ENCODE results near the gene RASGEF1C.

DNA sequence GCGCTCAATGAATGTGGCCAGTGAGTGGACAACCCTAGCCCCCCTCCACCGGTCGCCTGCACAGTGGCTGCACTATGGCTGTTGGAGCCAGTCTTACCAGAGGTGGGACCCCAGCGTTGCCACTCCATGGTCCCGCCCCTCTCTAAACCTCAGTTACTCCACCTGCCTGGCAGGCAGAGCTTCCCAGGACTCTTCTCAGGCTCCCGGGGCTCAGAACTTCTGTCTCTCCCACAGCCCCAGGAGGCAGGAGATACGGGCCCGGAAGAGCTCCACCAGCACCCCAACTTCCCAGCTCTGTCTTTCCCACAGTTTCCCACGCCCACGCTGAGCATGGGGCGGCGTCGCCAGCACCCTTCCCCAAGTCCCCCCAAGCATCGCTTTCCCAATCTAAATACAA lies 975 bp downstream of the RASGEF1C start:
- TF ChIP-seq SP3 (tag by site-specific recombination; IDR thresholded peaks at IDR 0.05) (0 out of 2 replicates have a peak, but pooled peaks have one; percentile 5), SP2 (tag by site-specific recombination; IDR thresholded peaks at IDR 0.05) (no peak)
- TF ChIP-seq, protein P1, sequence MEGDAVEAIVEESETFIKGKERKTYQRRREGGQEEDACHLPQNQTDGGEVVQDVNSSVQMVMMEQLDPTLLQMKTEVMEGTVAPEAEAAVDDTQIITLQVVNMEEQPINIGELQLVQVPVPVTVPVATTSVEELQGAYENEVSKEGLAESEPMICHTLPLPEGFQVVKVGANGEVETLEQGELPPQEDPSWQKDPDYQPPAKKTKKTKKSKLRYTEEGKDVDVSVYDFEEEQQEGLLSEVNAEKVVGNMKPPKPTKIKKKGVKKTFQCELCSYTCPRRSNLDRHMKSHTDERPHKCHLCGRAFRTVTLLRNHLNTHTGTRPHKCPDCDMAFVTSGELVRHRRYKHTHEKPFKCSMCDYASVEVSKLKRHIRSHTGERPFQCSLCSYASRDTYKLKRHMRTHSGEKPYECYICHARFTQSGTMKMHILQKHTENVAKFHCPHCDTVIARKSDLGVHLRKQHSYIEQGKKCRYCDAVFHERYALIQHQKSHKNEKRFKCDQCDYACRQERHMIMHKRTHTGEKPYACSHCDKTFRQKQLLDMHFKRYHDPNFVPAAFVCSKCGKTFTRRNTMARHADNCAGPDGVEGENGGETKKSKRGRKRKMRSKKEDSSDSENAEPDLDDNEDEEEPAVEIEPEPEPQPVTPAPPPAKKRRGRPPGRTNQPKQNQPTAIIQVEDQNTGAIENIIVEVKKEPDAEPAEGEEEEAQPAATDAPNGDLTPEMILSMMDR (tag by site-specific recombination; IDR thresholded peaks at IDR 0.05) = no peak
